Fibroblast of villous mesenchyme (primary cell): Measurements from ENCODE around the gene ELOVL3. TPM values are rescaled to one million over a fixed set of nuclear protein-coding genes. Genes with fewer than 3 reads are reported as not detected.

Experiments used
- DNase-seq: peaks from one replicate; pipeline ENCODE4 v3.0.0-alpha.2; 2010; ENCODE audit warnings: low read depth
- H3K4me3 ChIP-seq: 2 replicates; pipeline ENCODE4 v1.5.1; 2011; ENCODE audit warnings: low read depth, mild to moderate bottlenecking, low read length
- CTCF ChIP-seq: IDR thresholded peaks from 2 replicates; pipeline ENCODE4 v1.5.1; 2012; ENCODE audit warnings: low read depth, mild to moderate bottlenecking, low read length; ENCODE audit not compliant: insufficient read depth
- total RNA-seq: library from RNA; depleted of rRNA; stranded (reverse); fragments of >200 nt; gene quantifications from 2 replicates; pipeline ENCODE4 v1.2.3, GENCODE V29; 2012

ELOVL3 gene
- total RNA-seq, 1 donor, result 0.86 TPM

- no peak overlapping the region for H3K4me3 ChIP-seq
- no peak for DNase-seq
- TF ChIP-seq CTCF, result no peak
Observed at GRCh38 chr10:102234888-102235597, 8.9 kb downstream of the ELOVL3 start.

GRCh38 chr10:102235598-102235920 lies 9.5 kb downstream of the ELOVL3 start:
- no peak for TF ChIP-seq CTCF
- no peak for DNase-seq
- H3K4me3 ChIP-seq, result no peak overlapping the region

DNA sequence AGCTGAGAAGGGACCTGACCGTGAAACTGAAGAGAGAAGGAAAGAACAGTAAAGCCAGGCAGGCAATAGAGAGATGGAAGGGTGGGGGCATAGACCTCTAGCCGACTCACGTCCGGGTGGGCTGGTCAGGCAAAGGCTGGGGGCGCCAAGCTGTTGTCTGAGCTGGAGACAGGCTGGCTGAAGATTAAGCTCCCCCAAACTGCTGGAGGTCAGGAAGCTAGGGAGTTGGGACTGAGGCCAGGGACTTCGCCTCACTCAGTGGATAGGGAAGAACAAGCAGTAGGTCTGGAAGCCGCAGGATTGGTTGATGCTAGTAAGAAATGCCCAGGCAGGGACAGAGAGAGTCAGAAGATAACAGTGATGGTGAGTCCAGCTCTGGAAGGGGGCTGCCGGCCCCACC lies 9.9 kb downstream of the ELOVL3 start:
- no peak overlapping the region for H3K4me3 ChIP-seq
- no peak for DNase-seq
- no peak for TF ChIP-seq CTCF

GRCh38 chr10:102237711-102238252 lies 11.7 kb downstream of the ELOVL3 start:
- DNase-seq, result no peak
- H3K4me3 ChIP-seq, result no peak overlapping the region
- TF ChIP-seq CTCF, result no peak

GRCh38 chr10:102240467-102241031 lies 14.4 kb downstream of the ELOVL3 start:
- no peak for DNase-seq

DNA sequence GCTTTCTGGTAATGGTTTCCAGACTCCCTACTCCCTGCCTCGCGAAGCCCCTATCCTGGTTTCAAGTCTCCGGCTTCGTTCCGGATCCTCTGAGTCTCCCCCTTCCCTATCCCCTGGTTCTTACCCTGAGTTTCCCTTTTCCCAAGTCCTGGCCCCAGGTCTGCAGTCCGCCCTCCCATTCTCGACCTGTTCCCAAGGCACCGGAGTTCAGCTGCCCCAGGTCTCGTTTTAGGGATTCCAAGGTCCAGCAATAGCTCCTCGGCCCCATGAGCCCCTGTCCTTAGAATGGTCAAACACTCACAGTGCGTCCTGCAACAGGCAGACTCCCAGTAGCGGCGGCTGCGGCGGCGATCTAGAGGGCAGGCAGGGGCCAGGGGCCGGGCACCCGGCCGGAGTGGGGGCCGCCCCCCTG lies 14.9 kb downstream of the ELOVL3 start:
- peak; percentile 12 for DNase-seq
- peak overlapping the region; percentile 70 for H3K4me3 ChIP-seq
- TF ChIP-seq CTCF, result no peak

More at GRCh38 chr10:102240467-102241031, 14.4 kb downstream of the ELOVL3 start:
- no peak for TF ChIP-seq CTCF
- H3K4me3 ChIP-seq, result peak overlapping the region; percentile 70
